Activated T-helper 2 cell treated with anti-CD3 and anti-CD28 coated beads, Interferon-gamma antibody, Interleukin-2, Interleukin-4, amounts not matched to agents 10 μg/mL and 5 μg/mL and 100 μg/mL, durations not matched to agents 14 hours and 24 hours and 36 hours (primary cell): ENCODE data around the gene SLC41A1. TPM values are rescaled to one million over a fixed set of nuclear protein-coding genes. Genes with fewer than 3 reads are reported as not detected.

Experiments used
- DNase-seq: peaks from one replicate; pipeline ENCODE4 v3.0.0; 2021; ENCODE audit warnings: low spot score
- H3K27ac Mint-ChIP-seq: one replicate; pipeline ENCODE4 v1.8.0; 2021; ENCODE audit warnings: mixed read lengths
- H3K27me3 Mint-ChIP-seq: one replicate; pipeline ENCODE4 v1.8.0; 2021; ENCODE audit warnings: low read depth, mixed read lengths
- H3K36me3 Mint-ChIP-seq: one replicate; pipeline ENCODE4 v1.8.0; 2021; ENCODE audit warnings: low read depth, mixed read lengths
- H3K4me1 Mint-ChIP-seq: one replicate; pipeline ENCODE4 v1.8.0; 2021; ENCODE audit warnings: low read depth, mixed read lengths
- H3K4me3 Mint-ChIP-seq: one replicate; pipeline ENCODE4 v1.8.0; 2021; ENCODE audit warnings: low read depth, mild to moderate bottlenecking, moderate library complexity, mixed read lengths
- H3K9me3 Mint-ChIP-seq: one replicate; pipeline ENCODE4 v1.8.0; 2021; ENCODE audit warnings: mixed read lengths
- intact Hi-C: fragments of 100-400 bp; cut with micrococcal nuclease; formaldehyde crosslinking; loops from one replicate; pipeline ENCODE4 v1.15.1; 2023
- total RNA-seq: library from RNA; stranded (reverse); gene quantifications from 2 replicates; pipeline ENCODE4 v1.2.3, GENCODE V29; 2022

SLC41A1 gene
- total RNA-seq, 1 donor from 2014 or later: 46.9 TPM

GRCh38 chr1:205794011-205794730, 18.8 kb downstream of the SLC41A1 start:
- H3K4me3 Mint-ChIP-seq: no peak overlapping the region
- H3K27me3 Mint-ChIP-seq: no peaks in the 10 kb centered on the region
- peak overlapping the region; percentile 72 for H3K27ac Mint-ChIP-seq
- intact Hi-C loops: loop anchor here (5.0 kb wide), 2 partner anchors 123 to 313 kb away; no protein-coding TSS in a partner anchor
- peaks cover 28% of the 10 kb centered on the region for H3K4me1 Mint-ChIP-seq
- peaks cover 84% of the 10 kb centered on the region for H3K36me3 Mint-ChIP-seq
- H3K9me3 Mint-ChIP-seq: no peaks in the 10 kb centered on the region
- DNase-seq: no peak

GRCh38 chr1:205792961-205793673, 19.9 kb downstream of the SLC41A1 start:
- peak overlapping the region; percentile 60 for H3K27ac Mint-ChIP-seq
- H3K27me3 Mint-ChIP-seq: no peaks in the 10 kb centered on the region
- peaks cover 28% of the 10 kb centered on the region for H3K4me1 Mint-ChIP-seq
- no peaks in the 10 kb centered on the region for H3K9me3 Mint-ChIP-seq
- H3K36me3 Mint-ChIP-seq: peaks cover 75% of the 10 kb centered on the region
- H3K4me3 Mint-ChIP-seq: no peak overlapping the region
- intact Hi-C loops: loop anchor here (5.0 kb wide), 2 partner anchors 124 to 314 kb away; no protein-coding TSS in a partner anchor
- no peak for DNase-seq

- Mint-ChIP-seq H3K27me3 (no peaks in the 10 kb centered on the region), H3K27ac (no peak overlapping the region), H3K4me1 (peaks cover 28% of the 10 kb centered on the region), H3K9me3 (no peaks in the 10 kb centered on the region), H3K36me3 (peaks cover 69% of the 10 kb centered on the region), H3K4me3 (no peak overlapping the region)
- intact Hi-C loops: loop anchor here (5.0 kb wide), 2 partner anchors 125 to 315 kb away; no protein-coding TSS in a partner anchor
- no peak for DNase-seq
Measured at GRCh38 chr1:205792481-205792881, 20.5 kb downstream of the SLC41A1 start.

- no peak overlapping the region for H3K4me3 Mint-ChIP-seq
- intact Hi-C loops: loop anchor here (1.0 to 5.0 kb wide), 3 partner anchors 126 to 316 kb away; no protein-coding TSS in a partner anchor
- peaks cover 62% of the 10 kb centered on the region for H3K36me3 Mint-ChIP-seq
- peak; percentile 48 for DNase-seq
- H3K9me3 Mint-ChIP-seq: no peaks in the 10 kb centered on the region
- H3K27ac Mint-ChIP-seq: no peak overlapping the region
- H3K27me3 Mint-ChIP-seq: no peaks in the 10 kb centered on the region
- H3K4me1 Mint-ChIP-seq: peaks cover 27% of the 10 kb centered on the region
Measured at GRCh38 chr1:205791568-205792180, 21.3 kb downstream of the SLC41A1 start.

- Mint-ChIP-seq H3K36me3 (peaks cover 30% of the 10 kb centered on the region), H3K9me3 (no peaks in the 10 kb centered on the region), H3K27ac (no peak overlapping the region)
Measured at GRCh38 chr1:205787287-205787916, 25.6 kb downstream of the SLC41A1 start.

GRCh38 chr1:205786601-205787000, 26.4 kb downstream of the SLC41A1 start:
- H3K27ac Mint-ChIP-seq: no peak overlapping the region
- no peaks in the 10 kb centered on the region for H3K9me3 Mint-ChIP-seq
- H3K36me3 Mint-ChIP-seq: peaks cover 22% of the 10 kb centered on the region
- no peak for DNase-seq
- no peak overlapping the region for H3K4me3 Mint-ChIP-seq
- peaks cover 10% of the 10 kb centered on the region for H3K4me1 Mint-ChIP-seq
- H3K27me3 Mint-ChIP-seq: no peaks in the 10 kb centered on the region
- intact Hi-C loops: no loop called here

More at GRCh38 chr1:205787287-205787916, 25.6 kb downstream of the SLC41A1 start:
- Mint-ChIP-seq H3K4me3 (no peak overlapping the region), H3K4me1 (peaks cover 12% of the 10 kb centered on the region), H3K27me3 (no peaks in the 10 kb centered on the region)
- intact Hi-C loops: no loop called here
- no peak for DNase-seq

- intact Hi-C loops: no loop called here
- DNase-seq: no peak
Measured at GRCh38 chr1:205785446-205785845, 27.6 kb downstream of the SLC41A1 start.

GRCh38 chr1:205783904-205784303, 29.1 kb downstream of the SLC41A1 start:
- no peak overlapping the region for H3K27ac Mint-ChIP-seq
- no peaks in the 10 kb centered on the region for H3K27me3 Mint-ChIP-seq
- H3K4me1 Mint-ChIP-seq: peaks cover 12% of the 10 kb centered on the region
- no peak overlapping the region for H3K4me3 Mint-ChIP-seq
- intact Hi-C loops: loop anchor here (5.0 kb wide), 1 partner anchor 127 kb away; no protein-coding TSS in a partner anchor
- no peaks in the 10 kb centered on the region for H3K9me3 Mint-ChIP-seq
- no peak for DNase-seq
- no peaks in the 10 kb centered on the region for H3K36me3 Mint-ChIP-seq

More at GRCh38 chr1:205785446-205785845, 27.6 kb downstream of the SLC41A1 start:
- H3K9me3 Mint-ChIP-seq: no peaks in the 10 kb centered on the region
- H3K36me3 Mint-ChIP-seq: peaks cover 13% of the 10 kb centered on the region
- H3K27me3 Mint-ChIP-seq: no peaks in the 10 kb centered on the region
- no peak overlapping the region for H3K27ac Mint-ChIP-seq
- peaks cover 12% of the 10 kb centered on the region for H3K4me1 Mint-ChIP-seq
- H3K4me3 Mint-ChIP-seq: no peak overlapping the region

- Mint-ChIP-seq H3K27me3 (no peaks in the 10 kb centered on the region), H3K4me3 (no peak overlapping the region), H3K36me3 (no peaks in the 10 kb centered on the region), H3K9me3 (no peaks in the 10 kb centered on the region), H3K27ac (no peak overlapping the region), H3K4me1 (peaks cover 12% of the 10 kb centered on the region)
- no peak for DNase-seq
- intact Hi-C loops: loop anchor here (5.0 kb wide), 1 partner anchor 126 kb away; no protein-coding TSS in a partner anchor
Measured at GRCh38 chr1:205783433-205783795, 29.6 kb downstream of the SLC41A1 start.

- Mint-ChIP-seq H3K9me3 (no peaks in the 10 kb centered on the region), H3K36me3 (no peaks in the 10 kb centered on the region), H3K27ac (peak overlapping the region; percentile 54), H3K27me3 (peaks cover 2% of the 10 kb centered on the region), H3K4me3 (no peak overlapping the region), H3K4me1 (peaks cover 15% of the 10 kb centered on the region)
- no peak for DNase-seq
- intact Hi-C loops: loop anchor here (5.0 kb wide), 1 partner anchor 126 kb away; no protein-coding TSS in a partner anchor
Measured at GRCh38 chr1:205782627-205783432, 30.2 kb downstream of the SLC41A1 start.

GRCh38 chr1:205780335-205780734, 32.7 kb downstream of the SLC41A1 start:
- Mint-ChIP-seq H3K27ac (no peak overlapping the region), H3K9me3 (no peaks in the 10 kb centered on the region), H3K36me3 (peaks cover 1% of the 10 kb centered on the region), H3K4me1 (peaks cover 25% of the 10 kb centered on the region), H3K27me3 (peaks cover 4% of the 10 kb centered on the region), H3K4me3 (no peak overlapping the region)
- intact Hi-C loops: loop anchor here (5.0 kb wide), 1 partner anchor 123 kb away; no protein-coding TSS in a partner anchor
- DNase-seq: no peak
